Prostate gland (tissue), 2 donors: ENCODE data around the gene SHISAL2A.

Source experiments
- CTCF ChIP-seq, 4 experiments: fragments of 200-600 bp in 2 of 4; fragments of 450-650 bp in 2 of 4; sonication (generic) in 2 of 4; IDR thresholded peaks; 1 replicate in 3 of 4; 2 replicates in 1 of 4; pipeline ENCODE4 v1.5.1; 2016 to 2019; ENCODE audit warnings: antibody characterized with exemption in 4 of 4, mild to moderate bottlenecking in 2 of 4, moderate library complexity in 2 of 4
- POLR2A ChIP-seq: fragments of 450-650 bp; IDR thresholded peaks from one replicate; pipeline ENCODE4 v1.6.1; 2016; ENCODE audit warnings: antibody characterized with exemption, mild to moderate bottlenecking
- POLR2AphosphoS5 ChIP-seq: sonication (generic); formaldehyde crosslinking; IDR thresholded peaks from one replicate; pipeline ENCODE4 v1.6.1; 2017; ENCODE audit warnings: antibody characterized with exemption

GRCh38 chr1:52668711-52669110 is 35.7 kb downstream of the SHISAL2A start:
- no peak for TF ChIP-seq POLR2AphosphoS5
- no peak for TF ChIP-seq POLR2A
- TF ChIP-seq CTCF (IDR thresholded peaks at IDR 0.05), result no peak
